Skin of body (tissue), 2 donors: Measurements from ENCODE around the gene OPCML. TPM values are rescaled to one million over a fixed set of nuclear protein-coding genes. Genes with fewer than 3 reads are reported as not detected.

Experiments
- DNase-seq: peaks from one replicate; lab custom pipeline; 2025; lab: John Stamatoyannopoulos, UW
- total RNA-seq: library from RNA; depleted of rRNA; stranded (reverse); fragments of >200 nt; gene quantifications from one replicate; pipeline ENCODE4 v1.2.3, GENCODE V29; 2014

OPCML gene
- total RNA-seq, 1 donor from 2014 or later, result 0.49 TPM

- DNase-seq, result no peak
Measured at GRCh38 chr11:133302056-133302455, 230.2 kb downstream of the OPCML start.

- DNase-seq, result no peak
Measured at GRCh38 chr11:133300666-133301065, 231.6 kb downstream of the OPCML start.

GRCh38 chr11:133291780-133292179 lies 240.5 kb downstream of the OPCML start:
- DNase-seq, result no peak

- no peak for DNase-seq
Measured at GRCh38 chr11:133285359-133285758, 246.9 kb downstream of the OPCML start.

- no peak for DNase-seq
Measured at GRCh38 chr11:133284156-133284555, 248.1 kb downstream of the OPCML start.

GRCh38 chr11:133277886-133278285 lies 254.4 kb downstream of the OPCML start:
- DNase-seq, result no peak

- DNase-seq, result no peak
Measured at GRCh38 chr11:133271871-133272776, 260.2 kb downstream of the OPCML start.

GRCh38 chr11:133271206-133271605 lies 261.1 kb downstream of the OPCML start:
- no peak for DNase-seq

GRCh38 chr11:133269267-133269666 lies 263.0 kb downstream of the OPCML start:
- no peak for DNase-seq

GRCh38 chr11:133266986-133267385 lies 265.3 kb downstream of the OPCML start:
- no peak for DNase-seq

- DNase-seq, result no peak
Measured at GRCh38 chr11:133265530-133266035, 266.7 kb downstream of the OPCML start.

GRCh38 chr11:133263332-133263731 lies 269.0 kb downstream of the OPCML start:
- DNase-seq, result no peak

GRCh38 chr11:133258751-133259150 lies 273.6 kb downstream of the OPCML start:
- no peak for DNase-seq

GRCh38 chr11:133254601-133255000 lies 277.7 kb downstream of the OPCML start:
- no peak for DNase-seq

GRCh38 chr11:133253570-133253969 lies 278.7 kb downstream of the OPCML start:
- DNase-seq, result no peak

- no peak for DNase-seq
Measured at GRCh38 chr11:133251841-133252240, 280.5 kb downstream of the OPCML start.

- no peak for DNase-seq
Measured at GRCh38 chr11:133249530-133249929, 282.8 kb downstream of the OPCML start.

GRCh38 chr11:133249065-133249464 lies 283.2 kb downstream of the OPCML start:
- no peak for DNase-seq

GRCh38 chr11:133243832-133244231 lies 288.5 kb downstream of the OPCML start:
- no peak for DNase-seq

GRCh38 chr11:133240908-133241655 lies 291.2 kb downstream of the OPCML start:
- no peak for DNase-seq

- DNase-seq, result no peak
Measured at GRCh38 chr11:133239575-133239974, 292.7 kb downstream of the OPCML start.

- DNase-seq, result no peak
Measured at GRCh38 chr11:133238495-133238894, 293.8 kb downstream of the OPCML start.
